Adrenal gland (tissue), 5 donors: ENCODE results near the gene FBXO8.

ENCODE experiments used
- CTCF ChIP-seq, 6 experiments: fragments of 450-650 bp in 4 of 6; fragments of 200-600 bp in 2 of 6; sonication (generic) in 1 of 6; IDR thresholded peaks; 1 replicate in 5 of 6; 2 replicates in 1 of 6; pipeline versions ENCODE4 v1.5.1 to v1.8.0; 2016 to 2021; ENCODE audit warnings: antibody characterized with exemption in 6 of 6, mild to moderate bottlenecking in 2 of 6, moderate library complexity in 1 of 6
- POLR2A ChIP-seq, 2 donors: fragments of 450-650 bp; IDR thresholded peaks; one replicate each; pipeline ENCODE4 v1.6.1; 2017; ENCODE audit warnings: antibody characterized with exemption in 2 of 2, mild to moderate bottlenecking in 2 of 2, moderate library complexity in 1 of 2
- donor health status: DM: no; HTN: no; CAD: no.

GRCh38 chr4:174222266-174222872 lies 61.1 kb downstream of the FBXO8 start:
- TF ChIP-seq CTCF (IDR thresholded peaks at IDR 0.05) = peak; percentile 46 to 73 (median 66)
- TF ChIP-seq POLR2A (IDR thresholded peaks at IDR 0.05) = no peak
